ENCODE measurements around the gene GRM4. TPM values are rescaled to one million over a fixed set of nuclear protein-coding genes. Genes with fewer than 3 reads are reported as not detected.

The GRM4 gene
- total and polyA plus RNA-seq, 12 donors: not detected

- DNase-seq: no peak
- ATAC-seq: no peak
- Histone ChIP-seq H3K27me3 (peaks cover 0 to 82% (median 40%) of the 10 kb centered on the region in 7 donors), H3K4me3 (no peak overlapping the region), H3K4me1 (no peaks in the 10 kb centered on the region), H3K9me3 (no peaks in the 10 kb centered on the region), H3K36me3 (no peaks in the 10 kb centered on the region), H3K27ac (no peak overlapping the region)
- WGBS, 2 donors: 72 to 75% methylated on average over 15 of the region's 15 CpGs
- no peak for TF ChIP-seq CTCF (IDR thresholded peaks at IDR 0.05)
- intact Hi-C loops (cut with DNase I): no loop called here
These were observed 96.2 kb downstream of the GRM4 start for GRCh38 chr6:34049395-34050342.

- peaks cover 0 to 72% (median 28%) of the 10 kb centered on the region in 7 donors for H3K27me3 ChIP-seq
These were observed 97.7 kb downstream of the GRM4 start for GRCh38 chr6:34047913-34048867.

GRCh38 chr6:34046617-34047016 is 99.3 kb downstream of the GRM4 start:
- Histone ChIP-seq H3K27ac (no peak overlapping the region), H3K27me3 (peaks cover 0 to 61% (median 17%) of the 10 kb centered on the region in 7 donors), H3K4me1 (no peaks in the 10 kb centered on the region), H3K4me3 (no peak overlapping the region), H3K36me3 (no peaks in the 10 kb centered on the region), H3K9me3 (no peaks in the 10 kb centered on the region)
- intact Hi-C loops (cut with DNase I): no loop called here
- no peak for TF ChIP-seq CTCF (IDR thresholded peaks at IDR 0.05)
- DNase-seq: no peak
- ATAC-seq: no peak
- WGBS, 2 donors: 73 to 75% methylated on average over 5 of the region's 5 CpGs

More at GRCh38 chr6:34047913-34048867, 97.7 kb downstream of the GRM4 start:
- no peaks in the 10 kb centered on the region for H3K9me3 ChIP-seq
- no peak overlapping the region for H3K27ac ChIP-seq
- WGBS, 2 donors: 41 to 49% methylated on average over 15 of the region's 15 CpGs
- no peak for TF ChIP-seq CTCF (IDR thresholded peaks at IDR 0.05)
- DNase-seq (no peak), ATAC-seq (no peak)
- no peak overlapping the region for H3K4me3 ChIP-seq
- intact Hi-C loops (cut with DNase I): no loop called here
- no peaks in the 10 kb centered on the region for H3K36me3 ChIP-seq
- H3K4me1 ChIP-seq: no peaks in the 10 kb centered on the region

GRCh38 chr6:34045771-34046170 is 100.1 kb downstream of the GRM4 start:
- DNase-seq (no peak), ATAC-seq (no peak)
- intact Hi-C loops (cut with DNase I): no loop called here
- no peak overlapping the region for H3K4me3 ChIP-seq
- H3K4me1 ChIP-seq: no peaks in the 10 kb centered on the region
- H3K27ac ChIP-seq: no peak overlapping the region
- no peaks in the 10 kb centered on the region for H3K9me3 ChIP-seq
- WGBS, 2 donors: 47 to 49% methylated on average over 8 of the region's 8 CpGs
- TF ChIP-seq CTCF (IDR thresholded peaks at IDR 0.05): no peak
- H3K36me3 ChIP-seq: no peaks in the 10 kb centered on the region
- peaks cover 0 to 58% (median 17%) of the 10 kb centered on the region in 7 donors for H3K27me3 ChIP-seq

Data from heart right ventricle (tissue), 16 donors.